Measurements from ENCODE around the gene CHDH.

Gene CHDH

DNA sequence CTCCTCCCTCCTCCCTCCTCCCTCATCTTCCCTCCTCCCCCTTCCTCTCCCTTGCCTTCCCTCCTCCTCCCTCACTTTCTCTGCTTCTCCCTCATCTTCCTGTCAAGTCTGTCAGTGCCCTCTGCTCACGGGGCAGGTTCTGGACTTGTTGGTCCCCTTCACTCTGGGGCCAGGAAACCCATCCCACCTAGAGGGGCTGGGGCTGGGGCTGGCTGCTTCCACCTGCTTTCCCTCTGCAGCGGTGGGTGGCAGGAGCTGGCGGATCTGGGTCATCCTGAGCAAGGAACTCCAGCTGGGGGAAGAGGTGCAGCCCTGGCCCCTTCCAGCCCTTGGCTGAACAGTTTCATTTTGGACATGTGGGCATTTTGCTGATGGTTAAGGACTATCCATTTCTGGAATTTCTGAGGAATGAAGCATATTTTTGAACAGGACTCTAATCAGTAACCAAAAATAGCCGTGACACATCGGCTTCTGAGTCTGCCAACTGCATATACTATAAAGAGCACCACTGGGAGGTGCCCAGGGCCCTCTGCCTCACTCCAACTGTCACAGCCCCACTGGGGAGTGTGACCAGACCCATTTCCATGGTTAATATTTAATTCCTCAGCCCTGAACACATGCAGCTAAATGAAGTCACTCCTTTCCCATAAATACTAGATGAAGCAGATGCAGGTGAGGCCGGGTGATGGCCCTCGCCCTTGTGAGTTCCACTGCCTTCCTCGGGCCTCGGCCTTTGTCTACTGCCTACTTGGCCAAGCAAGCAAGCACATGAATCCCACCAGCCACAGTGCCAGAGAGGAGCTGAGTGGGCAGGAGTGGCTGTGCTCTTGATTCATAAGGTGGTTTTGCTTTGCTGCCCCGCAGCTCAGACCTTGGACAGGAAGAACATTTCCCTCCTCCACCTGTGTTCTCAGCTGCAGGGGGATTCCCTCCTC is 39.8 kb downstream of the CHDH start:
- no peak for DNase-seq

DNA sequence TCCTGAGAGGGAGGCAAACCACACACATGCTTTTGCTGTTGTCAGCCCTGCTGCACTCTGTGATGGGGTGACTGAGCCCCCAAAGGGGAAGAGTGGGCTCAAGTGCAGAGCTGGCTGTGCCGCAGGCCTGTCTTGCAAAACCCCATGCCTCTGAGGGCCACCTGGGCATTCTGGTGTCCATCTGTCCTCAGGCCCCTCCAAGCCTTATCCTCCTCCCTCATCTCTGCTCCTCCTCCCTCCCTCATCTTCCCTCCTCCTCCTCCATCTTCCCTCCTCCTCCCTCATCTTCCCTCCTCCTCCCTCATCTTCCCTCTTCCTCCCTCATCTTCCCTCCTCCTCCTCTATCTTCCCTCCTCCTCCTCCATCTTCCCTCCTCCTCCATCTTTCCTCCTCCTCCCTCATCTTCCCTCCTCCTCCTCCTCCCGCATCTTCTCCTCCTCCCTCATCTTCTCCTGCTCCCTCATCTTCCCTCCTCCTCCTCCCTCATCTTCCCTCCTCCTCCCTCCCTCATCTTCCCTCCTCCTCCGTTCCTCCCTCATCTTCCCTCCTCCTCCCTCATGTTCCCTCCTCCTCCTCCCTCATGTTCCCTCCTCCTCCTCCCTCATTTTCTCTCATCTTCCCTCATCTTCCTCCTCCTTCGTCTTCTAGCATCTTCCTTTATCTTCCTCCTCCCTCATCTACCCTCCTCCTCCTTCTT is 40.6 kb downstream of the CHDH start:
- DNase-seq = no peak

DNA sequence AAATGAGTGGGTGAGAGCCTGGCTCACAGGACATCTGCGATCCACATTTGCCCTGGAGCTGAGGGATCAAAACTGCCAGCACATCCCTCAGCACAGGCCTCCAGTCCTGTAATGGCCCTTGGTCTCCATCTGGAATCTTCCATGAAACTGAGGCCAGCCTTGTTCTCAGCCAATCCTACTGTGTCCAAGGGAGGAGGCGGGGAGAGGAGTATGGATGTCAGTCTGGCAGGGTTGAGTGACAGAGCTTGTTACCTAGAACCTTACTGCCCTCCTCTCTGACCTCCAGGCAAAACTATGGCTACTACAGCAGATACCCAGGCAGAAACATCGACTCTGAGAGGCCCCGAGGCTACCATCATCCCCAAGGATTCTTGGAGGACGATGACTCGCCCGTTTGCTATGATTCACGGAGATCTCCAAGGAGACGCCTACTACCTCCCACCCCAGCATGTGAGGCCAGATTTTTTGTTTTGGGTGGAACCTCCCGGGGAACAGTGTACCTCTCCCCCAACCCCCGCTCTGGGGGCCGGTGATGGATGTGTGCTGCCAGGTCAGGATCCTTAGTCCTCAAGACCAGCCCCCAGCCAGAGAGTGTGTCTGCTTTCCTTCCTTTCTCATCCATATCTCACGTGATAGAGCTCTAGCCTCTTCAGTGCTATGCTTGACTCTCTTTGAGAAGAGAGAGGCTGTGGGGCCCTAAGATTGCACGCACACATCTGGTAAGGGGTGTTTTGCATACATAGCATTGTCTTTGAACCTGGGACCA is 41.3 kb downstream of the CHDH start:
- DNase-seq = no peak

DNA sequence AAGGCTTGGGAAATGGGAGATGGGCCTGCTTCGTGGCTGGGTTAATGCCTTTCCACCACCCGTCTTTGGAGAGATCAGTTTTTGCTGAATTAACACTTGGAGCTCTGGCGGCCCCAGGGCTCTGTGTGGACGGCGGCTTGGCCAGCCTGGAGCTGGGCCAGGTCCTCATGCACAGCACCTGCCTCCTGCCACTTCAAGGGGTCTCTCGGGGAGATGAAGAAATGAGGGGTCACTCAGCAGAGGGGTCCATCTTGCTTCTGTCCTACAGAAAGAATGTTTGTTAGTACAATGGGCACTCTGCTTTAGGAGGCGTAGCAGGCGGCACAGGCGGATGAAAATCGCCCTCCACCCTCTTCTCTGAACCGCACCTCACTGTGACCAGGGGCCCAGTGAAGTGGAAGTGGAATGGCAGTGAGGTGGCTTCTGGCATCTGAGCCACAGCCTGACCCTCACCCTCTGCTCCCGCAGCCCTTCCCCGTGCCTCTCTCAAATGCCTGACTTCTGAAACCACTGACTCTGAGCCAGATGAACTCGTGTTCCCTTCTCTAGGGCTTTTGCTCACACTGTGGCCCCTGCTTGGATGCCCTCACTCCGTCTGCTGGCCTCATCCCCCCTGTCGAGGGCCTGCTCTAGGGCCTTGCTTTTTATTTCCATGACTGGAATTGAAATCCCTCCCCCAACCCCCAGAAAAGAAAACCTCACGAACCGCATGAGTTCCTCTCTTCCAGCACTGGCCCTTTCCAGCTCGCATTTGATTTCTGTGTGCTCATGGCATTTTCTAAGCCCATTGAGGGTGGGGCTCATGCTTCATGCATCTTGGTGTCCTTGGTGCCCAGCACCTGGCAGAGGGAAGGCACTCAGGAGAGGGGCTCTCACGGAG is 42.2 kb downstream of the CHDH start:
- DNase-seq = peak; percentile 1

DNA sequence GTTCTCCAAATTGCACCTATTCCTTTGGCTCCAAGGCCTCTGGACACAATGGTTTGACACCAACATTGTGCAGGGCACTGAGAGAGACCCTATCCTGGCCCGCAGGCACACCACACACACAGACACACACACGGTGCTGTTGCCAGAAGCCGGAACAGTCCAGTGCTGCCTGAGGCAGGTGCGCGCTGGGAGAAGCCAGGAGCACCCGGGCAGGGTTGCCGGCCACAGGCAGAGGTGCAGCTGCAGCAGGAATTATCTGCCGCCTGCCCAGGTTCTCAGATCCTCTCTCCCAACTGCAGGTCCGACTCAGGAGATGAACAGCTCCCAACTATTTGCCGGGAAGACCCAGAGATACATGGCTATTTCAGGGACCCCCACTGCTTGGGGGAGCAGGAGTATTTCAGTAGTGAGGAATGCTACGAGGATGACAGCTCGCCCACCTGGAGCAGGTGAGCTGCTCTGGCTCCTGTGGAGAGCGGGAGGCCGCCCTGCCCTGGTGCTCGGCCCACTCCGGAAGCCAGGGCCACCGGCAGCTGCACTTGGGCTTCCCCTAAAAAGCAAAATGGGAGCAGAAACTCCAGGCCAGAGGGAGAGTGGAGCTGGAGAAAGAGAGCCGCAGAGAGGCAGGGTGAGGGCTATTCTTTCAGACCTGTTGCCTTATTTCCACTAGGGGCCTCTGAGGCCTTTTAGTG is 42.9 kb downstream of the CHDH start:
- peak; percentile 3 for DNase-seq

DNA sequence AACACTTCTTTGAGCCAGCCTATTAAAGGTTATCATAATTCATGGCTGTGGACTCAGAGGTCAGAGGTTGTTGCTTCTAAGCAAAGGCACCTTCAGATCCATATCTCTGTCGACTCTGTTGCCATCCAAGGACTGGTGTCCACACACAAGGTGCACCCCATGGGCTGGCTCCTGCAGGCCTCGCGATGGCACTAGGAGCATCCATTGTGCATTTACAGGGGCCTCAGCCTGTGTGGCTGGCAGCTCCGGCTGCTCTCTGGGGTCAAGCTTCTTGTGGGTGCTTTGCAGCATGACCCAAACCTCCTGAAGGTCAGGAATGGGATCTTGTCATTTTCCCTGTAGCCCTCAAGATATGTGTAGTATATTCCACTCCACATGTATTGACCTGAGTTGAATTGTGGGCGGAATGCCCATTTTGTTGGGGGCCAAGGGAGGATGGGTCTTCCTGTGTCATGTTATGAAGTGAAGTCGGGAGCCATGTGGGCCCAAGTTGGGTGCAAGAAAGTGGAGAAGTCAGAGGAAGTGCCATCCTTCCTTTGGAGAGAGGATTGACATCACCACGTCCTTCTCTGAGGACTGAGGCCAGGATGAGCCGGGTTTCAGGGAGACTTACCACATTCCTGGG is 43.9 kb downstream of the CHDH start:
- no peak for DNase-seq

DNA sequence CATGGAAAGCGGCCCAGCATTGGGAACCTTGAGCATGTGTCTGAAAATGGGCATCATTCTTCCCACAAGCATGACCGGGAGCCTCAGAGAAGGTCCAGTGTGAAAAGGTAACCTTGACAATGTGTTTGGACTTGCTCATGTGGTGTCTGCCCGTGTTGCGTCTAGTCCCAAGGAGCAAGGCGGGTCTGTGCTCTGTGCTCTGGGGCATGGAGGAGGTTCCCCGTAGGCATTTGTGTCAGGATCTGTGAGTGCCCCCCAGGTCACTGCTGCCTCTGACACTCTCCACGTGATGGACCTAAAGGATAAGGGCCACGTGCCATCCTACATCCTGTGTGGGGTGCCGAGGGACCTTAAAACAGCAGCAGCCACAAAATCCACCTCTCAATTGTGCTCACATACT is 44.9 kb downstream of the CHDH start:
- no peak for DNase-seq

DNA sequence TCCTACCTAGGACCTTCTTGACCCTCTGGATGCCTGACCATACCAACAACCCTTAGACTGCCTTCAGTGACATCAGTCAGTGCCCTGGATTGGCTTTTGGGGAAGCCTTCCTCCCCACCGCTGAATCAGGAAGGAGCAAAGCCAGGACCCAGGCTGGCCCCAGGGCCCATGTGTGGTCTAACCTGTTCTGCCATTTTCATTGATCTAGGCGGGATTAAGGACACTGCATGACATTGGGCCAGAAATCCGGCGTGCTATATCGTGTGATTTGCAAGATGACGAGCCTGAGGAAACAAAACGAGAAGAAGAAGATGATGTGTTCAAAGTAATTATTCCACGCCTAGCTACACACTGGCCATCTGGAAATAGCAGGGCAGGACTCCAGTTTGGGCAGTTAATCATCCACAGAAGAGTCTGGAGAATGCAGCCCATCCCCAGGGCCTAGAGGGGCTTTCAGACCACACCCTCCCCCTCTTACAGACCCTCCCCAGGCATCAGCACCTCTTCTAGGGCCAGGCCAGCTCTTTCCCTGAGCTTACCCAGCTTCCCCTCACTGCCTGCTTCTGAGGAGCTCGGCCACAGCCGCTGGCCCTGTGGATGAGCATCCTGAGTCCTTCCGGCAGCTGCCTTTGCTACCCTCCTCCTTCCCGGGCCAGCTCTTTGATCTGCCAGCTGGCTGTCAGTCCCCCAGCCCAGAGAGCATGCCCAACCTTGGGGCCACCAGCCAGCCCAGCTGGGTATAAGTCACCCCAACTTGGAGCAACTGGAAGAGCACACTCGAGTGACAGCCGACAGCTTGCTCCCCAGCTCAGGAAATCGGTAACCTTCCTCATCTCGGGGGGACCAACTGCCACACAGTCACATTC is 45.9 kb downstream of the CHDH start:
- no peak for DNase-seq

DNA sequence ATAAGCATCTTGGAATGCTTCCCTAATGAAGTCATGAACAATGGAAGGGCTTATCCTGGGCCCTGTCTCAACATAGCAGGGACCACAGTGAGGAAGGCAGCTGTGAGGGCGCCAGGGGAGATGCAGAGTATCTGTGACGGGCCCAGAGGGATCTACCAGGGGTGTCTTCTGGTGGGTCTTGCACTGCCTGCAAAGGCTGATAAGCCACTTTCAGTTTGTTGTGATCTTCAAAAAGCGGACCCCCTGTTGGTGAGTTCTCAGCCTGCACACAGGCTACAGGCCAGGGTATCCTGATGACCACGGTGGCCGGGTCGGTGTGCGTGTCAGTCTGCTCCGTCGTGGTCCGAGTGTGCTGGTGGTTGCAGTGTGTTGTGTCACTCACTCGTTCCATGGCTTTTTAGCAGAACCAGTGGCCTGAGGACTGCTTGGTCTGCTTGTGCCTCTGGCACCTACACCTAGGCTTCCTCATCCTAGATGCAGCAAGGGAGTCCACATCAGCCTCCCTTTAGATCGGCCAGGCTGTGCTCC is 46.8 kb downstream of the CHDH start:
- DNase-seq = no peak

DNA sequence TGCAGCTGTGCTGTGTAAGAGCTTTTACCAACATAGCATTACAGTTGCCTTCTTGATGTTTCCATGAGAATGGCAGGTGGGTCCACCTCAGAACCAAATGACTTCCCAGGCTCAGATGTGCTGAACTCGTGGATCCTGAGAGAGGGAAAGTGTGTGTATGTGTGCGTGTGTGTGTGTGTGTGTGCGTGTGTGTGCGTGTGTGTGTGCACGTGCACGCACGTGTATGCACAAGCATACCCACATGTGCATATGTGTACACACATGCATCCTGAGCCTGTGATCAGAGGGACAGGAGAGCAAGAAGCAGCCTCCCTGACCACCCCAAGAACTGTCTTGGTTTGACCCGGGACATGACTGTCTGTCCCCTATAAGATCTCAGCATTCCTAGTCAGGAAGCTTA is 48.1 kb downstream of the CHDH start:
- no peak for DNase-seq

DNA sequence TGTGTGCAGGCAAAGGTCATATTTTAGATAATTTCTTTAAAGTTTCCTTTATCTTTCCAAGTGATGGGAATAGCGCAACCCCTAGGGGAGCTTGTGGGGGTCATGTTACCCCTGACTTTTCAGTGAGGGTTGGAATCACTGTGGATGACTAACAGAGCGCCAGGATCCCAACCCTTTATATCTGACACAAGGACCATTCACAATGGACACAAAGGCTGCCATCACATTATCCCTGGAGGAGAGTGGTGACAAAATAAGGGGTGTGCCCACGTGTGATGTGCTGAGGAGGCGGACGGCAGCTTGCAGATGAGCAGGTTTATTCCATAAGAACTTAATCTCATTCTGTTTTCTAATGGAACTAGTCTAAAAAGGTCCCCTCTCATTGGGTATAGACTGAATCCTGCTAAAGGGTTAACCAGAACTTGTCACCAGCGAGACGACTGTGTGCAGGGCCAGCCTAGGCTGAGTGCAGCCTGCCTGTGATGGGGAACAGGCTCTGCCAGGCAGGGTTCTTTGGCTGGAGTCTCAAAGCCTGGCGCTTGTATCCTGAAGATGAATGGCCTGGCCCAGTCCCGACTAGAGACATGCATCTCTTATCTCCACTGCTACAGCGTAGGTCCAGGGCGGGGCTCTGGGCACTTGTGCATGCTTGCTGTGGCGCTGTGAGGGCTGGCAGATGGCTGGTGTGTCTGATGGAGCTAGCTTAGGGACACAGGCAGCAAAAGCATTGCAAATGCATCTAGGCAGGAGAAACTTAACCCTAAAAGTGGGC is 50.2 kb downstream of the CHDH start:
- DNase-seq = peak; percentile 40

DNA sequence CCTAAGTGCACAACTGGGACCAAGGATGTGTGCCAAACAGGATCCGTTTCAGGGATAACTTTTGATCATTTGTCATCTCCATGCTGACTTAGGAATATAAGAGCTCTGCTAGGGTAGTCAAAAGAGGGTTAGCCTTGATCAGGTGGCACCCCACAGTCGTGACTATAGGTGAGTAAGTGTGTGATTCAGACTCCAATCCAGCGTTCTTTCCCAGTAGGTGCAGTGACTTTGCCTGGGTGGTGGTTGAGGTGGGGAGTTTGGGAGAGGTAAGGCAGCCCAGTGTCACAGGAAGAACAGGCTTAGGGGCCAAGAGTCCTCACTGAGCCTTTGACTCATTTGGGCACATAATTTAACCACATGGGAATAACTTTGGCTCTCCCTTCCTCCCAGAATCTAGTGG is 51.0 kb downstream of the CHDH start:
- DNase-seq = no peak

DNA sequence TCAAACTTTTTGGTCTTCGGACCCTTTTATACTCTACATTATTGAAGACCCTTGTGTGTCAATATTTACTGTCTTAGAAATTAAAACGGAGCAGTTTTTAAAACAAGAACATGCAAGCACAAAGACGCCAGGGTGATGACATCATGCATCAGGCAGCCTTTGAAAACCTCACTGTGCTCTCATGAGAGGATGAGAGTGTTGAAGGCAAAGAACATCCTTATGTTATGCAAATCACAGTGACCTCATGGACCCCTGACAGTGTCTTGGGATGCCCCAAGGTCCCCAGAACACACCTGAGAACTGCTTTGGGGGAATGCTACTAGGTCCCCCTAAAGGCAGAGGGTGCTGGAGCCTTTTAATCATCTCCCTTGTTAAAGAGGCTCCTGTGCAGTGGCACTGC is 51.6 kb downstream of the CHDH start:
- DNase-seq = no peak

DNA sequence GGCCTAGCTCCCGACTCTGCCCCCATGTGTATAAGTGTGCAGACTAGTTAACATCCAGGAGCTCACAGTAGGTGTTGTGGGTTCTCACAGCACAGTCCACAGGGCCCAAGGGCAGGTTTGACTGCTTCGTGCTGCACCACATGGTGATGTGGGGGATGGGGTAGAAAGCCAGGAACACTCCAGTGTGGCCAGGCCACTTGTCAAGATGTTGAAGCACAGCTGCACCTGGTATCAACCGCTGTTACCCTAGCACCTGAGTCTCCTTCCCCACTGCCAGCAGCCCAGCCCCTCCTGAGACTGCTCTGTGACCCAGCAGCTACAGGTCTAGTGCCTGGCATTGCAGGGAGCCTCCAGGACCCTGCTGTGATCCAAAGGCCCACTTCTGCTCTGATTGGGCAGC is 53.4 kb downstream of the CHDH start:
- DNase-seq = peak; percentile 35

DNA sequence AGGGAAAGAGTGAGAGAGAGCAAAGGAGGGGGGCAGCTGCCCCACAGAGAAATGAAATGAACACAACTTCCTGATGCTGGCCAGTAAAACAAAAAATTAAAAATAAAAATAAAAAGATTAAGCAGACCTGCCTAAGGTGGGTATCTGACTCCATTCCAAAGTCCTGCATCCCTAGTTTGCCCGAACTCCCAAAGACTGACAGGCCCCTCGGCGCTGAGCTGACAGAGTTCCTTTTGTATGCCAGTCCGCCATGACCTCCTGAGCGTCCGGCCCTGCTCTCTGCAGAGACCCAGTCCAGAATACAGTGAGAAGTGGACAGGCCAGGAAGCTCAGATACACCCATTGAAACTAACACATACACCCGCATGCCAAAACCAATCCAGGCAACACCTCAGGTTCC is 54.9 kb downstream of the CHDH start:
- no peak for DNase-seq

DNA sequence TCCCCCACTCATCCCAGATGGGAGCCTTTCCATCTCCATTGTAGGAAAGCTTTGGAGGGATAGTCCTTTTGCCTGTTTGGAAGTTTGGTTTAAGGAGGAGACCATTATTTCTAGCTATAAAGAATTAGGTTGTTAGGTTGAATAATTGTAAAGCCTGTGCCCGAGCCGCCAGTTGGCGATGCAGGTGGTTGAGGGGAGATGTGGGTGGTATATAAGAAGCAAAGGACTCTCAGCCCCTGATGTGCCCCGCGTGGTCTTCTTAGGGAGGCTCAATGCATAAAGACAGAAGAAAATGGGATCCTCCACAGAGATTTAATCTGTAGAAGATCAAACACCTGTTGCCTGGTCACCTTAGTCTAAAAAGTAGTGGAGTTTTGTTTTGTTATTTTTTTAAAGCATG is 55.7 kb downstream of the CHDH start:
- no peak for DNase-seq

DNA sequence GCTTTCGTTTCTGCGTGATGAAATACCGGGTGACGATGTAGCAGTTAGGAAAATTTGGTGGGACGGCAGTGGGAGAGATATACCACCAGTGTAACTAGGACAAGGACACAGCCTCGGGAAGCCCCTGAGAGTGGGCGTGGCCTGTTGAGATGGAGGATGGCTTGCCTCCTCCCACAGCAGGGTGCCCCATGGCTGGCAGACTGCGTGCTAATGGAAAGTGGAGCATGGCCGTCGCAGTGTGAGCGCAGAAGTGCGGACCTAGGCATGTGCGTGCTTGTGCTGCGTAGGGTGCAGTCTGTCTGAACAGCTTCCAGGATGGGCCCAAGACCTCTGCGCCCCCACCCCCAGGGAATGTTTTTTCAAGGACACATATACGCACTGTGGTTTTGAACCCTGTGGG is 56.8 kb downstream of the CHDH start:
- no peak for DNase-seq

DNA sequence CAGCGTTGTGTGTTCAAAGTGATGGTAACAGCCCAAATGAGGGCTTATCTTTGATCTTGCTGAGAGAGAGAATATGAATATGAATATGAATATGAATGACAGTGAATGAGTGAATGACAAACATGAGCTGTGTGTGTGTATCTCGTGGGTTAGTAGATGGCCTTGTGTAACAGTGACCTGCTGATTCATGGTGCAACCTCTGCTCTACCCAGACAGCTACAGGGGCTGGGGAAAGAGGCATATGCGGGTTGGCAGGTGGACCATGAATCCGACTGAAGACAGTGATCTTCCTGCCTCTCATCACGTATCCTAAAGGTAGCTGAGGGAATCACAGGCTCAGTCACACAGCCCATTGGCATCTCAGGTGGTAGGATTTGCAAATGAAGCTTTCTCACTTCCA is 58.2 kb downstream of the CHDH start:
- DNase-seq = no peak

DNA sequence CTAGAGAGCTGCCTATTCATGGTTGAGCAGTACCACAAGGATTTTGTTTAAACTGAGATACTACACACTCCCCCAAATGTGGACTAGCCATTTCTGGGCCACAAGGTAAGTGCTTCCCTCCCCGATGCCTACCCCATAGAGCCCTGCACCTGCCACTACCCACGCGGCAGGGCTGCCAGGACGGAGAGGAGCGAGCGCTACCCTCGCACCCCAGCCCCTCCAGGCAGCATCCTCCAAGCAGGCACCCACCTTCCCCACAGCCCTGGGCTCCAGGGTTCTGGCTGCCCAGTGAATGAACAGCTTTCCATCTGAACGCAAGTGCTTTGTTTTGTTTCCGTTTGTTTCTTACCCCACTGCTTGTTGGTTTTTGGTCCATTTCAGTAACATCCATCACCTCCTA is 59.2 kb downstream of the CHDH start:
- no peak for DNase-seq
